Esophagus squamous epithelium (tissue), 5 donors: ENCODE results near the gene AURKA. TPM values are rescaled to one million over a fixed set of nuclear protein-coding genes. Genes with fewer than 3 reads are reported as not detected.

Source experiments
- DNase-seq: peaks from one replicate; lab custom pipeline; 2025; lab: John Stamatoyannopoulos, UW
- H3K27ac ChIP-seq, 4 donors: fragments of 200-600 bp; sonication (generic); one replicate each; pipeline ENCODE4 v1.5.1; 2016 to 2019; ENCODE audit warnings: mild to moderate bottlenecking in 1 of 4
- H3K27me3 ChIP-seq, 4 donors: fragments of 200-600 bp; sonication (generic); 1 replicate in 3 of 4; 2 replicates in 1 of 4; pipeline versions ENCODE4 v1.5.1 to v1.6.0; 2017 to 2021; ENCODE audit warnings: antibody characterized with exemption in 1 of 4
- H3K36me3 ChIP-seq, 3 donors: fragments of 200-600 bp; sonication (generic); one replicate each; pipeline ENCODE4 v1.5.1; 2016 to 2019
- H3K4me1 ChIP-seq, 3 donors: fragments of 200-600 bp; sonication (generic); one replicate each; pipeline ENCODE4 v1.5.1; 2017 to 2019
- H3K4me3 ChIP-seq, 4 donors: fragments of 200-600 bp; sonication (generic); 1 replicate in 3 of 4; 2 replicates in 1 of 4; pipeline ENCODE4 v1.5.1; 2016 to 2019; ENCODE audit warnings: mild to moderate bottlenecking in 2 of 4, moderate library complexity in 1 of 4
- H3K9me3 ChIP-seq, 3 donors: fragments of 200-600 bp; sonication (generic); one replicate each; pipeline ENCODE4 v1.5.1; 2016 to 2019
- CTCF ChIP-seq, 6 experiments: fragments of 450-650 bp in 4 of 6; fragments of 200-600 bp in 2 of 6; sonication (generic) in 2 of 6; IDR thresholded peaks; one replicate each; pipeline ENCODE4 v1.5.1; 2016 to 2019; ENCODE audit warnings: antibody characterized with exemption in 6 of 6, mild to moderate bottlenecking in 4 of 6, moderate library complexity in 4 of 6
- POLR2A ChIP-seq, 4 donors: fragments of 450-650 bp; IDR thresholded peaks; one replicate each; pipeline ENCODE4 v1.6.1; 2017; ENCODE audit warnings: antibody characterized with exemption in 4 of 4, mild to moderate bottlenecking in 4 of 4, moderate library complexity in 3 of 4
- WGBS, 2 donors: methylation state at CpG; one replicate each; pipeline ENCODE4 v1.1.5; 2018; 5-methylcytosine and 5-hydroxymethylcytosine counted together
- intact Hi-C: fragments of 100-400 bp; cut with DNase I; formaldehyde crosslinking; loops from one replicate; pipeline ENCODE4 v1.15.0; 2022
- total RNA-seq, 4 donors: library from RNA; depleted of rRNA; stranded (reverse); fragments of >200 nt; gene quantifications; one replicate each; pipeline ENCODE4 v1.1.0, GENCODE V29; 2016
- donor health status: DM: yes; HTN: yes; CAD: no.

The AURKA gene
- total RNA-seq, 4 donors from 2014 or later: 2.9 to 25.8 (median 12.3) TPM

DNA sequence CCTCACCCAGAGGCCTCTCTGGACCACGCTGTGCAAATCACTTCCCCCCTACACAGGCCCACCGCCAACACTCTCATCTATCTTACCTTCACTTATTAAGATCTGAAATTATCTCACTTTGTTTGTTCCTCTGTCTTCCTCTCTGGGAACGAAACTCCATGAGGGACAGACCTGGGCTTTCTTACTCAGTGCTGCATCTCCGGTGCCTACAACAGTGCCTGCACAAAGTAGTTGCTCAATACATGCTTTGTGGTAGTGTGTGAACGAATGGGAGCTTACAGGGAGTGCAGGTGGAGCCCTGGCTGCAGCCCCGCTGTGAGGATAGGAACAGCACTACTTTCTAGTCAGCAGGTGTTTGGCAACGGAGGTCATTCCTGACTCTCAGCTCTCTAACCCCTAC is 25.4 kb upstream of the AURKA start:
- Histone ChIP-seq H3K9me3 (no peaks in the 10 kb centered on the region), H3K27ac (peak overlapping the region in 2 of 4 donors; percentile 63 to 77), H3K27me3 (no peaks in the 10 kb centered on the region), H3K36me3 (no peaks in the 10 kb centered on the region), H3K4me1 (peaks cover 0 to 27% (median 0%) of the 10 kb centered on the region in 3 donors), H3K4me3 (no peak overlapping the region)
- 82 to 96% methylated on average over 6 to 7 of the region's 7 CpGs for WGBS, 2 donors
- intact Hi-C loops: no loop called here
- DNase-seq: no peak
- TF ChIP-seq CTCF (IDR thresholded peaks at IDR 0.05) (no peak), POLR2A (IDR thresholded peaks at IDR 0.05) (no peak)

DNA sequence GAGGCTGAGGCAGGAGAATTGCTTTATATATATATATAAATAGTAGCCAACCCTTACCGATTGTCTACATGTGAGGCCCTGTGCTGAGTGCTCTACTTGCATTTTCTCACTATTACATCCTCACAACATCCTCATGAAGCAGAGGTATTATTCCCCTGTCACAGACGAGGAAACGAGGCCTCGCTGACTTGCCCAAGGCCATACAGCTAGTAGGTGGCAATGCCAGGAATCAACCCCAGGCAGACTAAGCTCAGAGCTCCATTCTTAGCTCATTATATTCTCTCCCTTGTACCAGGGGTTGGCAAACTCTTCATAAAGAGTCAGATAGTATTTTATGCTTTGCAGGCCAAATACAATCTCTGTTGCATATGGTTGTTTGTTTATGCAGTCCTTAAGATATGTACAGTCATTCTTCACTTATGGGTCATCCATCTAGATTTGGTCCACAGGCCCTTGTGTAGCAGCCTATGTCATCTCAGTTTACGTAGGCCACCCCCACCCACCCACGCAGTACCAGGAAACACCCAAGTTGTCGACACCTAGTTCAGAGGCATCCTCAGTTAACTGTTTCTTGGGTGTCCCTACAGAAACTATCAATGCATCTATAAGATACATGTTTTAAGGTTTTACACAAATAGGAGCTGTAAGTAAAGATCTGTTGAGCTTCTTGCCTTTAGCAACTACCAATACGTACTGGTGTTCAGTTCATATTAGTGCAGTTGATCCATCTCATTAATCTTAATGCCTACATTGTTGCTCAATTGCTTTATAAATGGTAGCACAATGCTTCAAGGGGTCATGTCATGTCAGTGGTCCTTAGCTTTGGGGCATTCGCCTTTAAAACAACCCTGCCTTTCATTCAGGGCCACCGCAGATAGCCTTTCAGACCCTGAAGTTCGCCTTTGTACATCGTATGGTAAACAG is 23.1 kb upstream of the AURKA start:
- TF ChIP-seq POLR2A (IDR thresholded peaks at IDR 0.05) (no peak), CTCF (IDR thresholded peaks at IDR 0.05) (no peak)
- Histone ChIP-seq H3K9me3 (no peaks in the 10 kb centered on the region), H3K36me3 (no peaks in the 10 kb centered on the region), H3K4me3 (no peak overlapping the region), H3K27me3 (no peaks in the 10 kb centered on the region), H3K27ac (peak overlapping the region in 1 of 4 donors; percentile 12), H3K4me1 (peaks cover 0 to 35% (median 7%) of the 10 kb centered on the region in 3 donors)
- no peak for DNase-seq
- intact Hi-C loops: no loop called here
- WGBS, 2 donors: 74 to 83% methylated on average over 11 to 12 of the region's 12 CpGs

DNA sequence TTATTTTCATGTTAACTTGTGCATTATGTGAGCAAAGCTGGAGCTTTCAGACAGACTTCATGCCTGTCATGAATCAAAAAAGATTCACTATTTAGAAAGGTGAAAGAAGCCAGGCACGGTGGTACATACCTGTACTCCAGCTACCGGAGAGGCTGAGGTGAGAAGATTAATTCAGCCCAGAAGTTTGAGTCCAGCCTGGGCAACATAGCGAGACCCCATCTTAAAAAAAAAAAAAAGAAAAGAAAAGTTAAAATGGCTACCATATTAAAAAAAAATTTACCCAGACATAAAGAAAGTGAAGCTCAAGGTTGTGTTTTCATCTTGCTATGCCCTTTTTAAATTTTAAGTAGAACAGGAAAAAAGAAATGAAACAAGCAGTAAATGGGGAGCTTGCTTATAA is 20.9 kb upstream of the AURKA start:
- Histone ChIP-seq H3K9me3 (no peaks in the 10 kb centered on the region), H3K27me3 (no peaks in the 10 kb centered on the region), H3K27ac (peak overlapping the region; percentile 36 to 80 (median 64)), H3K4me1 (peaks cover 0 to 18% (median 7%) of the 10 kb centered on the region in 3 donors), H3K36me3 (peaks cover 0 to 15% (median 0%) of the 10 kb centered on the region in 3 donors), H3K4me3 (peak overlapping the region in 2 of 4 donors; percentile 17 to 47)
- intact Hi-C loops: no loop called here
- TF ChIP-seq POLR2A (IDR thresholded peaks at IDR 0.05) (no peak), CTCF (IDR thresholded peaks at IDR 0.05) (no peak)
- 96 to 100% methylated on average over 3 of the region's 3 CpGs for WGBS, 2 donors
- DNase-seq: no peak

DNA sequence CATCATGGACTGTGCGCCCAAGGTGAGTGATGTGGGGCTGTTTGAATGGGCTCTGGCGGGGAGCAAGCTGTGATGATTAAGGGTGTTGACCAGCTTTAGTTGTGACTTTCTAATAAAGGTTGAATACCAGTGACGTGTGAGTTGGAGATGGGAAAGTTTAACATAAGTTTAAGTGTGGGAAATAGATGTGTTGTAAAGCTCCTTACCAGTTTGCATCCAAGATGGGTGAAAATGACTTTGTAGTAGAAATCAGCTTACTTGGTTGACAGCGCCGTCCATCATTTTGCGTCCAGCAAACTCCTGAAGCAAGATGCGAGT is 20.4 kb upstream of the AURKA start:
- DNase-seq: no peak
- Histone ChIP-seq H3K4me3 (peak overlapping the region in 3 of 4 donors; percentile 17 to 47 (median 17)), H3K36me3 (peaks cover 0 to 20% (median 2%) of the 10 kb centered on the region in 3 donors), H3K27ac (peak overlapping the region; percentile 36 to 80 (median 64)), H3K4me1 (peaks cover 0 to 18% (median 7%) of the 10 kb centered on the region in 3 donors), H3K27me3 (no peaks in the 10 kb centered on the region), H3K9me3 (no peaks in the 10 kb centered on the region)
- WGBS, 2 donors: 84 to 88% methylated on average over 7 of the region's 7 CpGs
- intact Hi-C loops: no loop called here
- TF ChIP-seq CTCF (IDR thresholded peaks at IDR 0.05): no peak
- no peak for TF ChIP-seq POLR2A (IDR thresholded peaks at IDR 0.05)
